ENCODE data around the gene SPACA7. TPM values are rescaled to one million over a fixed set of nuclear protein-coding genes. Genes with fewer than 3 reads are reported as not detected.
"Not testable (repeated sequence)": the region's sequence is repeated elsewhere in the genome, so short reads cannot be mapped to it uniquely, and the experiment has no call there.

Gene SPACA7
- total RNA-seq, 4 donors from 2014 or later, result not detected

- DNase-seq, result no peak
- Histone ChIP-seq H3K36me3 (no peaks in the 10 kb centered on the region), H3K27ac (no peak overlapping the region), H3K27me3 (no peaks in the 10 kb centered on the region), H3K4me3 (no peak overlapping the region), H3K9me3 (no peaks in the 10 kb centered on the region), H3K4me1 (no peaks in the 10 kb centered on the region)
- intact Hi-C loops (cut with DNase I; ENCODE audit: low total_unique reads), result no loop called here
- in situ Hi-C loops (cut with MboI; ENCODE audit: low pct_ligation_motif_present in 1 of 4, low pct_unique_long_range_greater_than_20kb in 1 of 4, low sequenced_read_pairs in 3 of 4), result no loop called here
- WGBS, 2 donors (ENCODE audit: low coverage in 1 of 2), result 81% methylated on average over 10 of the region's 10 CpGs; no CpG with 5 or more reads in 1 of the 2 donors
- TF ChIP-seq CTCF (IDR thresholded peaks at IDR 0.05) (no peak), POLR2AphosphoS5 (IDR thresholded peaks at IDR 0.05) (no peak), POLR2A (IDR thresholded peaks at IDR 0.05) (no peak)
These were observed 1.9 kb upstream of the SPACA7 start for GRCh38 chr13:112374271-112374670.

- no peaks in the 10 kb centered on the region for H3K4me1 ChIP-seq
- no peak overlapping the region for H3K27ac ChIP-seq
- no peaks in the 10 kb centered on the region for H3K36me3 ChIP-seq
- no peak for TF ChIP-seq EP300 (IDR thresholded peaks at IDR 0.05; ENCODE audit: low read depth)
- TF ChIP-seq POLR2A (IDR thresholded peaks at IDR 0.05), result no peak
- no peak for TF ChIP-seq CTCF (IDR thresholded peaks at IDR 0.05)
- no peak for TF ChIP-seq POLR2AphosphoS5 (IDR thresholded peaks at IDR 0.05)
- DNase-seq, result no peak
- H3K4me3 ChIP-seq, result no peak overlapping the region
- H3K27me3 ChIP-seq, result no peaks in the 10 kb centered on the region
- WGBS, 2 donors (ENCODE audit: low coverage in 1 of 2), result 78 to 79% methylated on average over 8 of the region's 8 CpGs
- in situ Hi-C loops (cut with MboI; ENCODE audit: low pct_ligation_motif_present in 1 of 4, low pct_unique_long_range_greater_than_20kb in 1 of 4, low sequenced_read_pairs in 3 of 4), result no loop called here
- intact Hi-C loops (cut with DNase I; ENCODE audit: low total_unique reads), result no loop called here
- H3K9me3 ChIP-seq, result no peaks in the 10 kb centered on the region
These were observed 15.6 kb downstream of the SPACA7 start for GRCh38 chr13:112391746-112392145.

GRCh38 chr13:112392719-112393118, 16.6 kb downstream of the SPACA7 start:
- TF ChIP-seq EP300 (IDR thresholded peaks at IDR 0.05; ENCODE audit: low read depth) (no peak), POLR2A (IDR thresholded peaks at IDR 0.05) (no peak), CTCF (IDR thresholded peaks at IDR 0.05) (no peak), POLR2AphosphoS5 (IDR thresholded peaks at IDR 0.05) (no peak)
- Histone ChIP-seq H3K36me3 (no peaks in the 10 kb centered on the region), H3K4me1 (no peaks in the 10 kb centered on the region), H3K27ac (no peak overlapping the region), H3K4me3 (no peak overlapping the region), H3K27me3 (no peaks in the 10 kb centered on the region), H3K9me3 (no peaks in the 10 kb centered on the region)
- no peak for DNase-seq
- 53 to 75% methylated on average over 2 to 4 of the region's 4 CpGs for WGBS, 2 donors (ENCODE audit: low coverage in 1 of 2)
- intact Hi-C loops (cut with DNase I; ENCODE audit: low total_unique reads), result no loop called here
- in situ Hi-C loops (cut with MboI; ENCODE audit: low pct_ligation_motif_present in 1 of 4, low pct_unique_long_range_greater_than_20kb in 1 of 4, low sequenced_read_pairs in 3 of 4), result no loop called here

- H3K27me3 ChIP-seq, result not testable (repeated sequence)
- in situ Hi-C loops (cut with MboI; ENCODE audit: low pct_ligation_motif_present in 1 of 4, low pct_unique_long_range_greater_than_20kb in 1 of 4, low sequenced_read_pairs in 3 of 4), result loop anchor here in 1 of 4 donors (5.0 kb wide), 1 partner anchor 1443 kb away; no protein-coding TSS in a partner anchor
These were observed 18.9 kb downstream of the SPACA7 start for GRCh38 chr13:112395022-112395421.

GRCh38 chr13:112395941-112396340, 19.8 kb downstream of the SPACA7 start:
- in situ Hi-C loops (cut with MboI; ENCODE audit: low pct_ligation_motif_present in 1 of 4, low pct_unique_long_range_greater_than_20kb in 1 of 4, low sequenced_read_pairs in 3 of 4), result loop anchor here in 1 of 4 donors (5.0 kb wide), 1 partner anchor 1444 kb away; no protein-coding TSS in a partner anchor

More at GRCh38 chr13:112395022-112395421, 18.9 kb downstream of the SPACA7 start:
- intact Hi-C loops (cut with DNase I; ENCODE audit: low total_unique reads); H3K4me1 ChIP-seq; H3K4me3 ChIP-seq; H3K27ac ChIP-seq; H3K36me3 ChIP-seq; DNase-seq; H3K9me3 ChIP-seq: not testable (repeated sequence)
- 34% methylated on average over 12 of the region's 16 CpGs; no CpG with 5 or more reads in 1 of the 2 donors for WGBS, 2 donors (ENCODE audit: low coverage in 1 of 2)

More at GRCh38 chr13:112395941-112396340, 19.8 kb downstream of the SPACA7 start:
- H3K27me3 ChIP-seq; H3K4me1 ChIP-seq; H3K27ac ChIP-seq; intact Hi-C loops (cut with DNase I; ENCODE audit: low total_unique reads); H3K36me3 ChIP-seq; H3K9me3 ChIP-seq; H3K4me3 ChIP-seq; DNase-seq: not testable (repeated sequence)
- WGBS, 2 donors (ENCODE audit: low coverage in 1 of 2), result 67% methylated on average over 11 of the region's 13 CpGs; no CpG with 5 or more reads in 1 of the 2 donors
